HuH-7 (cell line): ENCODE data around the gene LZTR1.

Experiments
- DNase-seq: peaks from one replicate; pipeline ENCODE4 v3.0.0; 2011; ENCODE audit warnings: low spot score

Gene LZTR1

DNA sequence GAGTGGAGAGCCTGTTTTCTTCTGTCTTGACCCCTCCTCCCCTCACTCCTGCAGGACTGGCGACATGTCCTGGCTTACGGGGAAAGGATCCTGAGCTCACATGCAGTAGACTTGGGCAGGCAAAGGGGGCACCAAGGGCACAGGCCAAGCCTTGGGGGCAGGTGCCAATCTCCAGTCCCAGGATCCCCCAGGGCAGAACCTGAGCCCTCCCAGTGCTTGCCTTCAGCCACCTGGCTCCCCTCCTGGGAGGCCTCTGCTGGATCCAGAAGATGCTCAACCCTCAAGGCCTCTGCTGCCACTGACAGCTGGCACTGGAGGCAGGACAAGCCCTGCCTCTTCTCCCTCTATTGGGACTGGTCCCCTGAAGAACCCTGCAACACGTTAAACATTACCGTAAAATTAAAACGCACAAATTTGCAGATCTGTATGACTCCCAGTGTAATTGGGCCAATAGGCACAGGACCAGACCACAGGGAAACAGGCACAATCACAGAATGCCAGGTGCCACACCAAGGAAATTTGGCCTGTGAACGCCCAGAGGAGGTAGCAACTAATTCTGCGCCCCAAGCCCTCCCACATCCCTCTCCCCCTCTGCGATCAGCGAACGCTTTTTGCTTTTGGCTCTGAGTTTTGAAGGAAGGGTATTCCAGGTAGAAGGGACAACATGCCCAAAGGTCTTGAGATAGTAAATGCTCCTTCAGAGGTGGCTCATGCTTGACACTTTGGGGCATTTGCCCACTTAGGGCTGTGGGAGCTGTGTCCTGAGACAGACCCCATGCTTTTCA is 967 bp upstream of the LZTR1 start:
- DNase-seq: no peak

DNA sequence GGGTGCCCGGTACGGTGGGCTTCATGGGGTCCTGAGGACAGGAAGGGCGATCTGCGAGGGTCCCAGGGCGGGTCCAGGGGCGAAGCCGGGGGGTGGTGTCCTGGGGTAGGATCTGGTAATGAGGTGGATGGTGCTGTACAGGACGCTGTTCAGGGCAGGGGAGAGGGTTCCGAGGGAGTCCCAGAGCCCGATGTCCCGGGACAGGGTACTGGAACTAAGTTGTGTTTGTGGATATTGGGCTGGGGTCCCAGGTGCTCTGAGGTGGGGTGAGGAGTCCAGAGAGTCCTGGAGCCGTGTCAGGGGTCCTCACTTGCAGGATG is 426 bp downstream of the LZTR1 start:
- DNase-seq: no peak

DNA sequence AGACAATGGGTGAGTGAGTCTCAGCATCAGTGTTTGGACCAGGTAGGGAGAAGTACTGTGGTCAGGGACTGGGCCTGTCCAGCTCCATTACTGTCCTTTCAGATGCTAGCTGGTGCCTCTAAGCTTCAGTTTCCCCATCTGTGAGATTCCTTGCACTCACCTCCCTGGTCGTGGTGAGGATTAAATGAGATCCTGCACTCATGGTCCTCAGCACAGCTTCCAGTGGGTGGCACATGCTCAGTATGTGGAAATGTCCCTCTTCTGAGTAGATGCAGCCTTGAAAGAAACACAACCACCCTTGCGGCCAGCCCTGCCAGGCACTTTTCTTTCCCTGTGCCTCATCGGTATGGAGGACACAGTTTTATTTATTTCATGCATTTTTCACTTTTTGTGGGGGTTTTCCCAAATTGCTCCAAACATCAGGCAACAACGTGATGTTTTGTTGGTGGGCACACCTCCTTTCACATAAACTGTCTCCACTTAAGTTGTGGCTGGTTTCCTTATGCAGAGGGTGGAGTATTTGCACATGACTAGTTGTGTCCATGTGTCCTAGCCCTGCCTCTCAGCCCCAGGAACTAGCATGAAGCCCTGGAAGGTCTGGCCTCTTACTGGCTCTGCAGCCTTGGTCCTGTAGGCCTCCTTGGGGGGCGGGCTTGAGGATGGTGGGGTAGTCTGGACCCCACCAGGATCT is 1.1 kb downstream of the LZTR1 start:
- DNase-seq: no peak

DNA sequence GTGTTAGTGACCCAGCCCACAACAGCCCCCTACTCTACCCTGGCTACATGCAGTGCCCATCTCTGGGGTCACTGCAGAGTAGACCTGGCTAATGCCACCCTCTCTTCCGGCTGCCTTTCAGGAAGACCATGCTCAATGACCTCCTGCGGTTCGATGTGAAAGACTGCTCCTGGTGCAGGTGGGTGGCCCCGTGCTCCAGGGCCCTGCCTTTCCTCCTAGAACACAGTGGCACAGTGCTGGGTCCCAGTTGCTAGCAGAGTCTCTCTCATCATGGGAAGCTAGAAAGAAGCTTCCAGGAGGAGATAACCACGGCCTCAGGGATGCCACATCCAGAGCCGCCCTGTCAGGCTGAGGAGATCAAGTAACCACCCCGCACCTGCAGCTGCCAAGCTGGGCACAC is 3.6 kb downstream of the LZTR1 start:
- DNase-seq: no peak

DNA sequence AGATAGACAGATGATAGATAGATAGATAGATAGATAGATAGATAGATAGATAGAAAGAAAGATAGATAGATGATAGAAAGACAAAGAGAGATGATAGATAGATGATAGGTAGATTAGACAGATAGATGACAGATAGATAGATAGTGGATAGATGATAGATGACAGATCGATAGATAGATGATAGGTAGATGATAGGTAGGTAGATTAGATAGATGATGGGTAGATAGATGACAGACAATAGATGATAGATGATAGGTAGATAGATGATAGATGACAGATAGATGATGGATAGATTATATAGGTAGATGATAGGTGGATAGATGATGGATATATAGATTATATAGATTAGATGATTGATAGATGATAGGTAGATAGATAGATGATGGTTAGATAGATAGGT is 4.3 kb downstream of the LZTR1 start:
- no peak for DNase-seq

DNA sequence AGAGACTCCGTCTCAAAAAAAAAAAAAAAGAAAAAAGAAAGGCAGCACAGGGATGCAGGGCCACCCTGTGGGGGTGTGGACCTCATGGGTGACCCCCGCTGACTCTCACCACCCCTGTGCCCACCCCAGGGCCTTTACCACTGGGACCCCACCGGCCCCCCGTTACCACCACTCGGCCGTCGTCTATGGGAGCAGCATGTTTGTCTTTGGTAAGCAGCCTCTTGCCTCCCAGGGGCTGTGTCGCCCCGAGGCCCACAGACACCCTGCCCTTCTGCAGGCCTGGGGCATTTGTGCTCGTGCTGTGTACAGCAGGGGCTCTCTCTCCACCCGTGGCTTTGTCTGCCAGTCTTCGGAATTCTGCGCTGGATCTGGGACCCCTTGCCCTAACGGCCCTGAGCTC is 5.3 kb downstream of the LZTR1 start:
- no peak for DNase-seq

DNA sequence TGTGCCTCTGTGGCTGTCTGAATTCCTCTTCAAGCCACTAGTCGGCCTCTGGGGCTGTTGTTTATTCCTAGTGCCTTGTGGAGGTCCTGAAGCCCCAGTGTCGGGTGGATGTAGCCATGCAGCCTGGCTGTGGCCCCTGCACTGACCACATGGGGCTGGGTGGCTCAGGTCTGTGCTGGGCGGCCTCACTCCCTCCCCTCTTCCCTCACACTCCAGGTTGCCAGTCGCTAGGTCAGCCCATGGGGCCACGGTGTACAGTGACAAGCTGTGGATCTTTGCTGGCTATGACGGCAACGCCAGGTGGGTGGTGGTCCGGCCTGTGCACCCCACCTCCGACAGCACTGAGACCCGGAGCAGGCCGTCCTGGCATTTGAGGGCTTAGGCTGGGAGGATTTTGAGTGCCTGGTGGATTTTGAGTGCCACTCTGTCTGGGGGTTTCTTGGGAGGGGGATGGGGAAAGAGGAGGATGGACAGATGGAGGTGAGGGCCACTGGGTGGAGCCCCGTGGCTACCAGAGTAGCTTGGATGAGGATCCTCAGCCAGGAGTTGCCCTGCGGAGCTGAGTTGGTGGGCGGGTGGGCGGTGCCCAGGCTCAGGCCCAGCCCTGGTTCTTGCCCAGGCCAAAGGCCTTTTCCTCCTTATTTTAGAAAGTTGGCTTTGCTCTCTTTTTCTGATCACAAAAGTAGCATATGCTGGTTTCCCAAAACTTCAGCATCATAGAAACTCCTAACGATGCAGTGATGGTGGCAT is 6.7 kb downstream of the LZTR1 start:
- DNase-seq: no peak

DNA sequence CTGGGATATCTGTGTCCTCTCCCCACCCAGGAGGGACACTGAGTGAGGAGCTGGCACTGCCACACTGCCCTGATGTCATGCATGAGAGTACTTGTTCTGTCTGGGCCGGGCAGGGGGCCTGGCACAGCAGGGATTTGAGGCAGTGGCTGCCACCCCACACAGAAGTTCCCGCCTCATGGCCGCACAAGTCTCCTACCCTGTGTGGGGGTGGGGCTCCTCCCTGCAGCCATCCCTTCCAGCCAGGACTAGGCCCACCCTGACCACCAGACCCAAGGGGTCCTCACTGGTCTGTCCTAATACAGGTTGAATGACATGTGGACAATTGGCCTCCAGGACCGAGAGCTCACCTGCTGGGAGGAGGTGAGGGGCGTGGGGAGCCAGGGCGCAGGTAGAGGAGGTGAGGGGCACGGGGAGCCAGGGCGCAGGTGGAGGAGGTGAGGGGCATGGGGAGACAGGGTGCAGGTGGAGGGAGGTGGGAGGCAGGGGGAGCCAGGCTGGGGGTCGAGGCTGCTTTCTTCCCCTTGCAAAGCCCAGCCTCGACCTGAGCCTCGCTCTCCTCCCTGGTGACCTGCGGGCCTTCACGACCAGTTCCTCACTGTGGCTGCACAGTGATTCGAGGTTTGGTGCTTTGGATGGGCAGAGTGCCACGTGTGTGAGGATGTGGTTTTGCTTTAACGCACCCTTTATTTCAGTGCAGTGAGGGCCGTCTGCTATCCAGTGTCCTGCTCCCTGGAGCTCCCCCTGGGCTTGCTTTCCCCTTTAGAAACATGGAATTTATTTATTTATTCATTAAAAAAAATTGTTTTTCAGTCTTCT is 7.4 kb downstream of the LZTR1 start:
- DNase-seq: no peak

DNA sequence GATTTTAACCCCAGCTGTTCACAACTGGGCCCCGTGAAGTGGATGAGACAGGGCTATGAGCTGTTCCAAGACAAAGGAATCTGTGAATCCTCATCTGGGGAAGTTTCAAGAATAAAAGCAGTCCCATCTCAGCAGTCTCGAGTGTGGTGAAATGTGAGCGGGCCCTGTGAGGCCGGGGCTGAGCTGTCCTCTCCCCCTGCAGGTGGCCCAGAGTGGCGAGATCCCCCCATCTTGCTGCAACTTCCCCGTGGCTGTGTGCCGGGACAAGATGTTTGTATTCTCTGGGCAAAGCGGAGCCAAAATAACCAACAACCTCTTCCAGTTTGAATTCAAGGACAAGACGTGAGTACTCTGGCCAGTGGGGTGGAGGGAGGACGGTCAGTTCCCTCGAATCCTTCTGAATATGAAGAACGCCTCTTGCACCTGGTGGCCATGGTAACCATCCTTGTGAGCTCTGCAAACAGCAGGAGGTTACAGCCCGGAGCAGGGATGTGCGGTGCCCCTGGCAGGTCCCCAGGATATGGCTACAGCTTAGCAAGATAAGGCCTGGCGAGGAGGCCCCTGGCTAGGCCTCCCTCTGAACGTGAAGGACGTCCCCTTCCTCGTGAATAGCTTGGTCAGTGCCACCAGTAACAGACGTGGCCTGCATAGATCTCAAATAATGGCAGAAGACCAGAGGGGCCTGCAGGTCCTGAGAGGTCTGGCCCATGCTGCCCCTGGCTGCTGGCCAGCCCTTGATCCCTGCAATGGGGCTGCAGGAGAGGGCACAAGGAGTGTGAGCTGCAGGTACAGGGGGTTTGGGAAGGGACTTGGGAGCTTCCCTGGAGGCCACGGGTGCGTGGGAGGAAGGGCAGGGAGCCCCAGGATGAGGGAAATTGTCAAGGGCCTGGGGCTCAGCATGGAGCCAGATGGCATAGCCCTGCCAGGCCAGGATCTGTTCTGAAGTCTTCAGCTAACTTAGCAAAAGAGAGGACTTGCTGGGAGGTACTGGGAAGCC is 8.4 kb downstream of the LZTR1 start:
- DNase-seq: no peak

DNA sequence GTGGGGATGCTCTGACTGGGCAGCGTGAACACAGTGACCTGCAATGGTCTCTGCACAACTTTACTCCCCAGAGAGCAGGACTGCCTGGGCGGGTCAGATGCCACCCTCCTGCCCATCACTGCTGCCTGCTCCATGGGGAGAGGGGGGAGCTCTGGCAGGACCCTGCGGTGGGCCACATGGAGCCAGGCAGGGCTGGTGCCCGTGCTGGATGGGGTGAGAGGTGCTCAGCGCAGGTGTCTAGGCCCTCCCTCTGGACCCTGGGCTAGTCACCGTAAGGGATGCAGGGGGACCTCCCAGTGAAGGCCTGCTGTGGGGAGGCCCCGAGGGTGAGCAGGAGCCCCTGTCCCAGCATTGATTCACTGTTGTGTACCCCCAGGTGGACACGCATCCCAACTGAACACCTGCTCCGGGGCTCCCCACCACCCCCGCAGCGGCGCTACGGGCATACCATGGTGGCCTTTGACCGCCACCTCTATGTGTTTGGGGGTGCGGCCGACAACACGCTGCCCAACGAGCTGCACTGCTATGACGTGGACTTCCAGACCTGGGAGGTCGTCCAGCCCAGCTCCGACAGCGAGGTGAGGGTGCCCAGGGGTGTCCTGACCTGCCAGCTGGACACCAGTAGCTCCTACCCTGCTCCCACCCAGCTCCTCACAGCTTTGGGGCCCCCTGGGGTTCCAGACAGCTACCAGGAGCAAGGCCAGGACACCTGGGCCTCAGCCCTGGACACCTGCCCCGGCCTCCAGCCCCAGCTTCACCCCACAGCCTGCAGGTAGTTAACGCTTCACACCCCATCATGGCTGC is 9.4 kb downstream of the LZTR1 start:
- DNase-seq: no peak

DNA sequence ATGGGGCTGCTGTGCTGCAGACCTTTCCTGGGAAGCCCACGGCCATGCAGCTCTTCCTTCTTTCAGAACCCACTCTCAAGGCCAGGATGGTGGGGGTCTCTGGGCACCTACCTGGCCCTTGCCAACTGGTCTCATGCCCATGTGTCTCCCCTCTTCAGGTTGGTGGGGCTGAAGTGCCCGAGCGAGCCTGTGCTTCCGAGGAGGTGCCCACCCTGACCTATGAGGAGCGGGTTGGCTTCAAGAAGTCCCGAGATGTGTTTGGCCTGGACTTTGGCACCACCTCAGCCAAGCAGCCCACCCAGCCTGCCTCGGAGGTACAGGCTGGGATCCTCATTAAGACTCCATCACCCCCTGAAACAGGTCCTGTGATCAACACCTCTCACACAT is 10.0 kb downstream of the LZTR1 start:
- DNase-seq: no peak

DNA sequence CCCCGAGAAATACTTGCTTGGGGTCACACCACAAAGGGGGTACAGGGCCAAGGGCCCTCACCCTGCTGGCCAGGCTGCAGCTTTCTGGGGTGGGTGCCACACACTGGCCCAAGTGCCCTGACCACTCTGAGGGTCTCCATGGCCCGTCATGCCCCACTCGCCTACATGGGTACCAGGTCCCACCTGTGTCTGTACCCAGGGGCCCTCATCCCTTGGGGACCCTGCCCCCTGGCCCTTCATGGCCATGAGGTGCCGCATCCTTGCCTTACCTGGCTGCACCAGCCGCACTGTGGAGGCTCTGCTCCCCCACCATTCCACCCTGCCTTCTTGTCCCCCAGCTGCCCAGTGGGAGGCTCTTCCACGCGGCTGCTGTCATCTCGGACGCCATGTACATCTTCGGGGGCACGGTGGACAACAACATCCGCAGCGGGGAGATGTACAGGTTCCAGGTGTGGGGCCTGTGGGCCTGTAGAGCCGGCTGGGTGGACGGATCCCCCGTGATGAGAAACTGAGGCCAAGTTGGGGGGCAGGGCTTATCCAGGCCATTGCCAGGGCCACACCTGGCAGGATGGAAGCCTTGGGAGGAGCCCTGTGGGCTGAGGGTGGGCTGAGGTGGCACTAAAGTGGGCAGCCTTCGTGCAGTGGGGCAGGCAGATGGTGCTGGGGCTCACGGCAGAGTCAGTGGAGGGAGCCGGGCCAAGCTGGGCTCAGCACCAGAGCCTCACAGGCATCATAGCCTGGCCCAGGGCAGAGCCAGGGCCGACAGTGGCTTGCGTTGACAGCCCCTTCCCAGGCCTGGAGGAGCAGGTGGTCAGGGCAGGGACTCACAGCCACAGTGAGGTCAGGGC is 10.6 kb downstream of the LZTR1 start:
- DNase-seq: no peak

DNA sequence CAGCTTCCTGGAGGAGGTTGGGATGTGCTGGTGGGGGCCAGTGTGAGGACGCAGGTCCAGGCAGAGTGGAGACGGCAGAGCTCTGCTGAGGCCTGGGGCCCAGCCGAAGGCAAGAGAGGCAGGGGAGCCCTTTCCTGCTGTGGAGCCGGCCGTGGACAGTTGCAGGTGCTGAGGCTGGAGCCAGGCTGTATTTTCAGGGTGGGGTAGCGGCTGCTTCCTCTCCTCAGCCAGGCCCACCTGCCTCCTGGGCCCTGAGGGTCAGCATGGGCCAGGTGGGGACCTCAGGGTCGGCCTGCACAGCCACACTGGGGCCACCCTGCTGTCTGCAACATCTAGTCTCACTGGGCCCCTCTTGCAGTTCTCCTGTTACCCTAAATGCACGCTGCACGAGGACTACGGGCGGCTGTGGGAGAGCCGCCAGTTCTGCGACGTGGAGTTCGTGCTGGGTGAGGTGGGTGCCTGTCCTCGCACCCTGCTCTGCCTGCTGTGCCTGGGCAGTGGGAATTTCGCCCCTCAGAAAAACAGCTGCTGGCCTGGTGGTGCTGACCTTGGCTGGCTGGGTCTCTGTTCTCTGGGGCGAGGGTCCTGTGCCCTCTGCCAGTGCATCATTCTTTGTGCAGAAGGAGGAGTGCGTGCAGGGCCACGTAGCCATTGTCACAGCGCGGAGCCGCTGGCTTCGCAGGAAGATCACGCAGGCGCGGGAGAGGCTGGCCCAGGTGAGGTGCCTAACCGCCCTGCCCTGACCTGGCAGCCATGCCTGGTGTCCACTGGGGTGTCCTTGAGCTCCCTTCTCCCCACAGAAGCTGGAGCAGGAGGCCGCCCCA is 11.4 kb downstream of the LZTR1 start:
- DNase-seq: no peak

DNA sequence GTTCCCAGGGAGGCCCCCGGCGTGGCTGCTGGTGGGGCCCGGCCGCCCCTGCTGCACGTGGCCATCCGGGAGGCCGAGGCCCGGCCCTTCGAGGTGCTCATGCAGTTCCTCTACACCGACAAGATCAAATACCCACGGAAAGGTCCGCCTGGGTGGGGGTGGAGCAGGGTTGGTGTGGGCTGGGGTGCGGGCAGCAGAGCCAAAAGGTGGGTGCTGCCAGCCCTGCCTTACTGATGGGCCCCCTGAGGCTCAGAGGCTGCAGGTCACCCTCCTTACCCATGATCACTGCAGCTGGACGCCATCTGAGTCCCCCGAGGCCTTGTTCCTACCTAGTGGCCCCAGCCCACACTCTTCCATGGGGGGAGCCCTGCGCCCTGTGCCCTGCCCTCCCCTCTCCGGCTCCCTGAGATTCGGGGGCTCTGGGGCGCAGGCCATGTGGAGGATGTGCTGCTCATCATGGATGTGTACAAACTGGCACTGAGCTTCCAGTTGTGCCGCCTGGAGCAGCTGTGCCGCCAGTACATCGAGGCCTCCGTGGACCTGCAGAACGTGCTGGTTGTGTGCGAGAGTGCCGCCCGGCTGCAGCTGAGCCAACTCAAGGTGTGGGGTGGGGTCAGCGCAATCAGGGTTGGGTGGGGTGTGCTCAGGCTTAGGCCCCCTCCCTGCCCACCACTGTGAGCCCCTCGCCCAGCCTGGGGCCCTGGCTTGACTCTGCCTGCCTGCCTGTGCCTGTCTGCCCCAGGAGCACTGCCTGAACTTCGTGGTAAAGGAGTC is 12.2 kb downstream of the LZTR1 start:
- no peak for DNase-seq

DNA sequence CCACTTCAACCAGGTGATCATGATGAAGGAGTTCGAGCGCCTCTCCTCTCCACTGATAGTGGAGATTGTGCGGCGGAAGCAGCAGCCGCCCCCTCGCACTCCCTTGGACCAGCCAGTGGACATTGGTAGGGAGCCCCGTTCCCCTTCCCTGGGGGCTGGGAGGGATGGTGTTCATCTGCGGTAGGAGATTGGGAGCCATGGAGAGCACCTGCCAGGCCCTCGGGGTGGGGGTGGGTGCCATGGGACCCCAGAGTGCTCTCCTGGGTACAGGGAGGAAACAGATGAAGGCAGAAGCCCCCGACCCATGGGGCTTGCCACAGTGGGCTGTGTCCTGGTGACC is 12.8 kb downstream of the LZTR1 start:
- no peak for DNase-seq

DNA sequence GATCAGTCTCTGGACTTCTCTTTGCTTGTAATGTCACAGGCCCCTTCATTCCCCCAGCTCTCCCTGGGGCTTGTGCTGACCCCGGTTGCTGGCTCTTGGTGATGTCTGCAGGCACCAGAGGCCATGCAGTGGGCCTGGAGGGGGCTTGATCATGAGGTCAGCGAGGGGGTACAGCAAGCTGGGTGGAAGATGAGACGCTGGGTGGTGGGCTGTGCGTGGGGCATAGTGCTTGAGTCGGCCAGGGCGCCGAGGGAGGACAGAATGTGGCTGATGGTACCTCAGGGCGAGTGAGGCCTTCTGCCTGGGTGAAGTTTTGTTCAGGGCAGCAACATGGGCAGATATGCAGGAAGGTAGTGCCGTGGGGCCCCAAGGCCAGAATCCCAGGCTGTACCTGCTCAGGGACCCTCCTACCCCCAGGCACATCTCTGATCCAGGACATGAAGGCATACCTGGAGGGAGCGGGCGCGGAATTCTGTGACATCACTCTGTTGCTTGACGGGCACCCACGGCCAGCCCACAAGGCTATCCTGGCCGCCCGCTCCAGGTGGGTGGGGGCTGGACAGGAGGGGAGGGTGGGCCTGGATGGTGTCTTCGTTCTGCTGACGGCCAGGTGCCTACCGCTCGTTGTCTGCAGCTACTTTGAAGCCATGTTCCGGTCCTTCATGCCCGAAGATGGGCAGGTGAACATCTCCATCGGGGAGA is 13.4 kb downstream of the LZTR1 start:
- DNase-seq: no peak

DNA sequence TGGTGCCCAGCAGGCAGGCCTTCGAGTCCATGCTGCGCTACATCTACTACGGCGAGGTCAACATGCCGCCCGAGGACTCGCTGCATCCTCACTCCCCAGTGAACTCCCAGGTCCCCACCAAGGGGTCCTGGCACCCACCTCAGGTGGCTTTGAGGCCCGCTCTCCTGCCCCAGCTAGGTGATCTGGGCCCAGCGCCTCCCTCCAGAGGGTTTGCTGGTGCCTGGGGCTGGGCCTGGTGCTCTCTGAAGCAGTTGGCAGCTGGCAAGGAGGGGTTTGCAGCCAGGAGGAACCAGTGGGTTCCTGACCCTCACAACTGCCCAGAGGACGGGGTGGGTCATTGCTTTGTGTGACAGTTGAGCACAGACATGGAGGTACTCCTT is 13.9 kb downstream of the LZTR1 start:
- no peak for DNase-seq
